CD4-positive, alpha-beta T cell treated with Interleukin-10 for 1 hour (primary cell): ENCODE results near the gene FAM209B.
"Not testable (repeated sequence)": the region's sequence is repeated elsewhere in the genome, so short reads cannot be mapped to it uniquely, and the experiment has no call there.

Experiments
- DNase-seq: peaks from one replicate; pipeline ENCODE4 v3.0.0-alpha.2; 2020

The FAM209B gene

GRCh38 chr20:56542489-56543030 lies 9.5 kb downstream of the FAM209B start:
- DNase-seq: no peak

- no peak for DNase-seq
Measured at GRCh38 chr20:56551571-56551970, 18.5 kb downstream of the FAM209B start.

GRCh38 chr20:56552911-56553629 lies 20.0 kb downstream of the FAM209B start:
- DNase-seq: no peak

- no peak for DNase-seq
Measured at GRCh38 chr20:56554869-56555268, 21.8 kb downstream of the FAM209B start.

GRCh38 chr20:56558968-56559367 lies 25.9 kb downstream of the FAM209B start:
- no peak for DNase-seq

- not testable (repeated sequence) for DNase-seq
Measured at GRCh38 chr20:56564526-56564925, 31.5 kb downstream of the FAM209B start.

- DNase-seq: no peak
Measured at GRCh38 chr20:56565511-56565910, 32.5 kb downstream of the FAM209B start.

- DNase-seq: no peak
Measured at GRCh38 chr20:56566621-56567020, 33.6 kb downstream of the FAM209B start.

GRCh38 chr20:56570832-56571231 lies 37.8 kb downstream of the FAM209B start:
- no peak for DNase-seq

- DNase-seq: no peak
Measured at GRCh38 chr20:56572172-56572571, 39.1 kb downstream of the FAM209B start.

GRCh38 chr20:56573986-56574385 lies 40.9 kb downstream of the FAM209B start:
- DNase-seq: no peak

GRCh38 chr20:56574531-56575142 lies 41.6 kb downstream of the FAM209B start:
- no peak for DNase-seq

- no peak for DNase-seq
Measured at GRCh38 chr20:56575157-56575556, 42.1 kb downstream of the FAM209B start.

GRCh38 chr20:56575961-56576360 lies 42.9 kb downstream of the FAM209B start:
- DNase-seq: no peak

- no peak for DNase-seq
Measured at GRCh38 chr20:56579301-56579710, 46.3 kb downstream of the FAM209B start.

- DNase-seq: no peak
Measured at GRCh38 chr20:56580226-56580625, 47.2 kb downstream of the FAM209B start.

GRCh38 chr20:56581701-56582100 lies 48.7 kb downstream of the FAM209B start:
- DNase-seq: no peak

- no peak for DNase-seq
Measured at GRCh38 chr20:56582542-56582941, 49.5 kb downstream of the FAM209B start.

- no peak for DNase-seq
Measured at GRCh38 chr20:56584916-56585315, 51.9 kb downstream of the FAM209B start.
